HepG2 (cell line): ENCODE results near the gene EVI2B. TPM values are rescaled to one million over a fixed set of nuclear protein-coding genes. Genes with fewer than 3 reads are reported as not detected.
"Not testable (repeated sequence)": the region's sequence is repeated elsewhere in the genome, so short reads cannot be mapped to it uniquely, and the experiment has no call there.

Experiments
- ATAC-seq: fragments of 200-7000 bp; cut with Tn5 transposase; 3 replicates; pipeline ENCODE4 v1.9.1; 2020; ENCODE audit warnings: mild to moderate bottlenecking, moderate library complexity
- BruUV-seq: library from RNA; stranded (reverse); fragments of 400-500 nt; replicated peaks from 2 replicates; lab custom pipeline; 2021; lab: Mats Ljungman, UMichigan
- CTCF ChIA-PET: fragments of 300-600 bp; formaldehyde crosslinking; extraction: SDS; loops from one replicate; lab custom pipeline; 2021; ENCODE audit warnings: low total read pairs, inconsistent platforms, low intra/inter-chr PET ratio; lab: Yijun Ruan, JAX
- POLR2A ChIA-PET: fragments of 350-600 bp; sonication (Branson Sonifier 250); formaldehyde crosslinking; loops from one replicate; lab custom pipeline; 2020; ENCODE audit warnings: antibody characterized with exemption, inconsistent platforms; lab: Yijun Ruan, JAX
- DNase-seq: peaks from one replicate; pipeline ENCODE4 v3.0.0-alpha.2; 2015; ENCODE audit warnings: low spot score
- FAIRE-seq: peaks from 3 replicates; lab custom pipeline; 2011; peaks lifted over from hg19 to GRCh38; lab: Jason Lieb, UNC
- H2AFZ ChIP-seq: one replicate; pipeline ENCODE4 v1.6.1; 2011; ENCODE audit warnings: low read length, inconsistent platforms
- H3K27ac ChIP-seq: fragments of 300-600 bp; 3 replicates; pipeline ENCODE4 v1.8.0; 2011; ENCODE audit warnings: mixed run types, mild to moderate bottlenecking, mixed read lengths, low read length, inconsistent platforms; ENCODE audit not compliant: insufficient read depth; ENCODE audit errors: extremely low read length
- H3K27me3 ChIP-seq, 2 experiments: fragments of 200-600 bp in 1 of 2; 2 replicates in 1 of 2; 3 replicates in 1 of 2; pipeline versions ENCODE4 v1.6.0 to v1.8.0; 2011; ENCODE audit warnings: low read length in 2 of 2, mild to moderate bottlenecking in 2 of 2, moderate library complexity in 2 of 2, inconsistent platforms in 1 of 2; ENCODE audit not compliant: insufficient read depth in 2 of 2, control insufficient read depth in 1 of 2
- H3K36me3 ChIP-seq, 2 experiments: fragments of 200-600 bp in 1 of 2; replicated peaks in 1 of 2; 2 replicates in 1 of 2; 3 replicates in 1 of 2; pipeline versions ENCODE4 v1.5.1 to v1.8.0; 2011; ENCODE audit warnings: low read length in 2 of 2, inconsistent platforms in 1 of 2; ENCODE audit not compliant: insufficient read depth in 2 of 2, control insufficient read depth in 1 of 2
- H3K4me1 ChIP-seq: 2 replicates; pipeline ENCODE4 v1.5.1; 2012; ENCODE audit warnings: low read length, inconsistent platforms; ENCODE audit not compliant: insufficient read depth
- H3K4me2 ChIP-seq: 2 replicates; pipeline ENCODE4 v1.6.0; 2011; ENCODE audit warnings: low read depth, low read length, inconsistent platforms
- H3K4me3 ChIP-seq, 3 experiments: fragments of 200-600 bp in 1 of 3; sonication (generic), shearing (Covaris generic) in 1 of 3; replicated peaks in 1 of 3; 2 replicates each; pipeline ENCODE4 v1.5.1; 2011 to 2016; ENCODE audit warnings: low read length in 3 of 3, inconsistent platforms in 2 of 3, low read depth in 2 of 3, mild to moderate bottlenecking in 2 of 3, control low read depth in 1 of 3, mixed read lengths in 1 of 3; ENCODE audit not compliant: insufficient read depth in 1 of 3
- H3K79me2 ChIP-seq: one replicate; pipeline ENCODE4 v1.6.1; 2011; ENCODE audit warnings: low read length, inconsistent platforms; ENCODE audit not compliant: insufficient read depth
- H3K9ac ChIP-seq: 2 replicates; pipeline ENCODE4 v1.6.0; 2011; ENCODE audit warnings: mild to moderate bottlenecking, low read depth, low read length, inconsistent platforms; ENCODE audit not compliant: insufficient read depth
- H3K9me3 ChIP-seq: 2 replicates; pipeline ENCODE4 v1.5.1; 2012; ENCODE audit warnings: mild to moderate bottlenecking, low read length
- H4K20me1 ChIP-seq: 2 replicates; pipeline ENCODE4 v1.6.0; 2011; ENCODE audit warnings: inconsistent platforms, mild to moderate bottlenecking, low read length, moderate library complexity; ENCODE audit not compliant: insufficient read depth
- ATM ChIP-seq: fragments of 450-650 bp; IDR thresholded peaks from 2 replicates; pipeline ENCODE4 v1.7.1; 2017; ENCODE audit warnings: mild to moderate bottlenecking, borderline replicate concordance
- BRD4 ChIP-seq: sonication (generic); formaldehyde crosslinking; IDR thresholded peaks from 2 replicates; pipeline ENCODE4 v1.4.0; 2020; ENCODE audit warnings: missing genetic modification reagents
- KDM1A ChIP-seq: IDR thresholded peaks from 2 replicates; pipeline ENCODE4 v1.6.1; 2016; ENCODE audit warnings: missing compliant biosample characterization
- ZFP41 ChIP-seq: sonication (generic); formaldehyde crosslinking; IDR thresholded peaks from 2 replicates; pipeline ENCODE4 v1.4.0; 2020; ENCODE audit warnings: mild to moderate bottlenecking, missing genetic modification reagents, borderline replicate concordance
- ZNF333 ChIP-seq: sonication (generic); formaldehyde crosslinking; IDR thresholded peaks from 2 replicates; pipeline ENCODE4 v1.4.0; 2020; ENCODE audit warnings: mild to moderate bottlenecking, missing genetic modification reagents, borderline replicate concordance
- WGBS: methylation state at CpG from one replicate; pipeline ENCODE4 v1.1.6; 2017; ENCODE audit warnings: low lambda C conversion rate; 5-methylcytosine and 5-hydroxymethylcytosine counted together
- in situ Hi-C: cut with HindIII; loops from 2 replicates; pipeline ENCODE4 v1.10.0; 2017; ENCODE audit warnings: low pct_unique_long_range_greater_than_20kb; ENCODE audit not compliant: extremely low pct_ligation_motif_present
- intact Hi-C: fragments of 100-400 bp; cut with micrococcal nuclease; formaldehyde crosslinking; loops from one replicate; pipeline ENCODE4 v1.10.0; 2022; ENCODE audit not compliant: unreplicated experiment
- polyA plus RNA-seq, 8 experiments: library from polyadenylated mRNA; depleted of rRNA in 3 of 8; stranded (reverse) in 7 of 8; unstranded in 1 of 8; fragments of >200 nt; fragmentation: Illumina TruSeq in 4 of 8; extraction: Trizol in 4 of 8; gene quantifications; 2 replicates each; pipeline versions ENCODE4 v1.2.1 to v1.2.3, GENCODE V29; 2011 to 2016; ENCODE audit warnings: low read depth in 4 of 8, missing spikeins in 1 of 8, mixed read lengths in 1 of 8; ENCODE audit not compliant: insufficient read depth in 1 of 8
- total RNA-seq, 5 experiments: library from RNA; depleted of rRNA; stranded (reverse); fragments of >200 nt; fragmentation: Illumina TruSeq; extraction: Trizol; gene quantifications; 2 replicates each; pipeline ENCODE4 v1.2.3, GENCODE V29; 2016; ENCODE audit warnings: low read depth in 1 of 5
- TF ChIP-seq, protein P1 (sequence below): sonication (generic); formaldehyde crosslinking; IDR thresholded peaks from 2 replicates; pipeline ENCODE4 v1.5.1; 2020; ENCODE audit warnings: mild to moderate bottlenecking, moderate library complexity, missing genetic modification reagents

EVI2B gene
- total and polyA plus RNA-seq, 2 of the 13 experiments (the other 11 are each of a cell fraction or from before 2014, with no cell fraction given), result not detected

DNA sequence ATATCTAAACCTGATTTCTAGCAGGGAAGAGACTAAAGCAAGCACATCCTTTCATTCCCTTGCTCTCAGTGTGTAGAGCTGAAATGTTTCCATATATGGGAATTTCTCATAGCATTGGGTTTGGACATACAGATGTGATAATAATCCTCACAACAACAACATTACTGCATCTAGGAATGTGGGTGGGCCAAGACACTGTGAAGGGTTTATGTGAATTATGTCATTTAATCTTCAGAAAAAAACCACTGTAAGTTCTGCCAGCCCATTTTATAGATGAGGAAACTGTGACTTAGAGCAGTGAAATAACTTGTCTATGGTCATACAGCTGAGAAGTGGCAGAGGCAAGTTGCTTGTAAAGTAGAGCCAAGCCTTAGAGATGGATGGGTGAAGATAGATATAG lies 22.0 kb downstream of the EVI2B start (continued):
- TF ChIP-seq, protein P1, sequence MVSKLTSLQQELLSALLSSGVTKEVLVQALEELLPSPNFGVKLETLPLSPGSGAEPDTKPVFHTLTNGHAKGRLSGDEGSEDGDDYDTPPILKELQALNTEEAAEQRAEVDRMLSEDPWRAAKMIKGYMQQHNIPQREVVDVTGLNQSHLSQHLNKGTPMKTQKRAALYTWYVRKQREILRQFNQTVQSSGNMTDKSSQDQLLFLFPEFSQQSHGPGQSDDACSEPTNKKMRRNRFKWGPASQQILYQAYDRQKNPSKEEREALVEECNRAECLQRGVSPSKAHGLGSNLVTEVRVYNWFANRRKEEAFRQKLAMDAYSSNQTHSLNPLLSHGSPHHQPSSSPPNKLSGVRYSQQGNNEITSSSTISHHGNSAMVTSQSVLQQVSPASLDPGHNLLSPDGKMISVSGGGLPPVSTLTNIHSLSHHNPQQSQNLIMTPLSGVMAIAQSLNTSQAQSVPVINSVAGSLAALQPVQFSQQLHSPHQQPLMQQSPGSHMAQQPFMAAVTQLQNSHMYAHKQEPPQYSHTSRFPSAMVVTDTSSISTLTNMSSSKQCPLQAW (CRISPR knock-in tag), result no peak
- TF ChIP-seq KDM1A (CRISPR knock-in tag) (no peak), ZFP41 (CRISPR knock-in tag) (no peak)
- TF ChIP-seq, all 625 proteins: peak for 1

DNA sequence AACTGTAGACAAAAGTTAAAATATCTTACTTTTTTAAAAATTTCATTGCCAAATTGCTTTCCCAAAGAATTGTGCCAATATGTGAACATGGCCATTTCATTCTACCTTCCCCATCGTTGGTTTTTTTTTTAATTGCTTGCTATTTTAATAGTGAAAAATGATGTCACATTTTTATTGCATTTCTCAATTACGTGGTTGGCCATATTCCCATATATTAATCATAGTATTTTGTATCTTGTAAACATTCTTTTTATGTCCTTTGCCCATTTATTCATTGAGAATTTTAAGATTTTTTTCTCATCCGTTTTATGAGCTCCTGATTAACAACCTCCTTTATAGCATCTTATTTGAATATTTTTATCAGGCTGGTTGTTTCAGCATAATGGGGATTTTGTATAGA lies 24.1 kb downstream of the EVI2B start:
- POLR2A ChIA-PET, result no interaction called here
- Histone ChIP-seq H3K79me2 (no peaks in the 10 kb centered on the region), H3K4me3 (no peak overlapping the region), H3K36me3 (peaks cover 0 to 7% of the 10 kb centered on the region in 2 experiments; a peak in 2 of 5 replicates), H3K27ac (no peak overlapping the region), H4K20me1 (no peaks in the 10 kb centered on the region), H3K9ac (no peak overlapping the region), H3K4me1 (no peaks in the 10 kb centered on the region), H3K27me3 (no peaks in the 10 kb centered on the region), H3K4me2 (no peak overlapping the region), H2AFZ (no peak overlapping the region), H3K9me3 (no peaks in the 10 kb centered on the region)
- ATAC-seq (no peak), FAIRE-seq (no peak), DNase-seq (no peak)
- in situ Hi-C loops, result no loop called here
- intact Hi-C loops, result no loop called here
- 94% methylated on average over 3 of the region's 3 CpGs for WGBS
- TF ChIP-seq ZNF333 (CRISPR knock-in tag) (no peak), ATM (no peak), BRD4 (CRISPR knock-in tag) (no peak)
- BruUV-seq, result no TSS peak
- CTCF ChIA-PET, result no interaction called here

DNA sequence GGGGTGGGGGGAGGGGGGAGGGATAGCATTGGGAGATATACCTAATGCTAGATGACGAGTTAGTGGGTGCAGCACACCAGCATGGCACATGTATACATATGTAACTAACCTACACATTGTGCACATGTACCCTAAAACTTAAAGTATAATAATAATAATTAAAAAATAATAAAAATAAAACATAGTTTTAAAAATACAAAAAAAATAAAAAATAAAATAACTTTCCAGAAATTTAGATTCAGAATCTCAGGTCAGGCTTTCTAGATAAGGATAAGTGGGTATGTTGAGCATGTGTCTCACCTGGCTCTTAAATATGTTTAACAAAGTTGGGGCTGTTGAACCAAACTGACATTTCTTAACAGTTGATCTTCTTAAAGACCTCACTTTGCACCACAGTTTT lies 25.9 kb downstream of the EVI2B start:
- H3K27ac ChIP-seq, BruUV-seq, H3K79me2 ChIP-seq, intact Hi-C loops, H2AFZ ChIP-seq, DNase-seq, H3K4me2 ChIP-seq, H3K36me3 ChIP-seq, CTCF ChIA-PET, H4K20me1 ChIP-seq, POLR2A ChIA-PET, H3K9ac ChIP-seq, H3K4me3 ChIP-seq, ATAC-seq, H3K9me3 ChIP-seq, FAIRE-seq, H3K4me1 ChIP-seq, H3K27me3 ChIP-seq, in situ Hi-C loops: not testable (repeated sequence)
- 89% methylated on average over 1 of the region's 1 CpG for WGBS
